GM23338 (cell line): Measurements from ENCODE around the gene HCRTR1. TPM values are rescaled to one million over a fixed set of nuclear protein-coding genes. Genes with fewer than 3 reads are reported as not detected.

Source experiments
- ATAC-seq: fragments of 200-7000 bp; cut with Tn5 transposase; 3 replicates; pipeline ENCODE4 v1.9.1; 2020
- DNase-seq: peaks from one replicate; pipeline ENCODE4 v3.0.0-alpha.2; 2015; ENCODE audit warnings: low spot score
- H2AFZ ChIP-seq: fragments of 200-600 bp; sonication (generic); 2 replicates; pipeline ENCODE4 v1.8.0; 2016; ENCODE audit warnings: antibody characterized with exemption, mild to moderate bottlenecking, moderate library complexity
- H3F3A ChIP-seq: fragments of 200-600 bp; sonication (generic); replicated peaks from 2 replicates; pipeline ENCODE4 v1.8.0; 2017; ENCODE audit warnings: antibody characterized with exemption, mixed run types, low read depth
- H3K27ac ChIP-seq: fragments of 200-600 bp; sonication (generic); 2 replicates; pipeline ENCODE4 v1.6.1; 2016; ENCODE audit warnings: low read depth
- H3K27me3 ChIP-seq: fragments of 200-600 bp; sonication (generic); 2 replicates; pipeline ENCODE4 v1.8.0; 2016; ENCODE audit warnings: mild to moderate bottlenecking, mixed run types, moderate library complexity; ENCODE audit not compliant: insufficient read depth
- H3K36me3 ChIP-seq: fragments of 200-600 bp; sonication (generic); 2 replicates; pipeline ENCODE4 v1.8.0; 2016; ENCODE audit warnings: mild to moderate bottlenecking; ENCODE audit not compliant: insufficient read depth
- H3K4me1 ChIP-seq: fragments of 200-600 bp; sonication (generic); 2 replicates; pipeline ENCODE4 v1.8.0; 2016; ENCODE audit warnings: mild to moderate bottlenecking, moderate library complexity; ENCODE audit not compliant: insufficient read depth
- H3K4me2 ChIP-seq: fragments of 200-600 bp; sonication (generic); 2 replicates; pipeline ENCODE4 v1.7.1; 2017; ENCODE audit warnings: mixed run types
- H3K4me3 ChIP-seq: fragments of 200-600 bp; sonication (generic); 2 replicates; pipeline ENCODE4 v1.6.1; 2016; ENCODE audit warnings: mixed run types
- H3K79me2 ChIP-seq: fragments of 200-600 bp; sonication (generic); replicated peaks from 2 replicates; pipeline ENCODE4 v1.8.0; 2017; ENCODE audit warnings: mild to moderate bottlenecking; ENCODE audit not compliant: insufficient read depth
- H3K9me2 ChIP-seq: fragments of 200-600 bp; sonication (generic); 2 replicates; pipeline ENCODE4 v1.8.0; 2017; ENCODE audit not compliant: insufficient read depth
- H4K20me1 ChIP-seq: fragments of 200-600 bp; sonication (generic); replicated peaks from 2 replicates; pipeline ENCODE4 v1.8.0; 2017; ENCODE audit warnings: mild to moderate bottlenecking; ENCODE audit not compliant: insufficient read depth
- H3K27ac Mint-ChIP-seq: 2 replicates; pipeline ENCODE4 v1.8.0; 2020; ENCODE audit warnings: inconsistent platforms, mild to moderate bottlenecking, moderate library complexity, mixed read lengths
- H3K27me3 Mint-ChIP-seq: 3 replicates; pipeline ENCODE4 v1.8.0; 2022; ENCODE audit warnings: low read depth, mild to moderate bottlenecking, moderate library complexity, mixed read lengths, inconsistent platforms; ENCODE audit not compliant: insufficient read depth, poor library complexity
- H3K36me3 Mint-ChIP-seq: 3 replicates; pipeline ENCODE4 v1.8.0; 2021; ENCODE audit warnings: low read depth, mild to moderate bottlenecking, inconsistent platforms, moderate library complexity, mixed read lengths
- H3K4me1 Mint-ChIP-seq: 3 replicates; pipeline ENCODE4 v1.8.0; 2020; ENCODE audit warnings: mild to moderate bottlenecking, inconsistent platforms, mixed read lengths
- H3K4me3 Mint-ChIP-seq: 3 replicates; pipeline ENCODE4 v1.8.0; 2021; ENCODE audit warnings: moderate library complexity, mild to moderate bottlenecking, inconsistent platforms, mixed read lengths
- H3K9me3 Mint-ChIP-seq: 3 replicates; pipeline ENCODE4 v1.8.0; 2020; ENCODE audit warnings: moderate library complexity, mild to moderate bottlenecking, inconsistent platforms, mixed read lengths
- CREB1 ChIP-seq: fragments of 250-450 bp; sonication (Bioruptor Pico); IDR thresholded peaks from 2 replicates; pipeline ENCODE4 v1.5.0; 2020; ENCODE audit warnings: low read depth, mild to moderate bottlenecking, moderate library complexity
- ETS1 ChIP-seq: IDR thresholded peaks from 2 replicates; pipeline ENCODE4 v1.6.1; 2016; ENCODE audit warnings: antibody characterized with exemption
- EZH2 ChIP-seq: fragments of 200-600 bp; sonication (generic); IDR thresholded peaks from one replicate; pipeline ENCODE4 v1.8.0; 2017; ENCODE audit warnings: antibody characterized with exemption, mild to moderate bottlenecking, low read depth; ENCODE audit not compliant: unreplicated experiment
- EZH2phosphoT487 ChIP-seq: fragments of 200-600 bp; sonication (generic); IDR thresholded peaks from one replicate; pipeline ENCODE4 v1.8.1; 2018; ENCODE audit warnings: antibody characterized with exemption; ENCODE audit not compliant: unreplicated experiment
- POLR2AphosphoS5 ChIP-seq: IDR thresholded peaks from 2 replicates; pipeline ENCODE4 v1.6.1; 2016; ENCODE audit warnings: antibody characterized with exemption, low read depth
- STAT1 ChIP-seq: IDR thresholded peaks from one replicate; pipeline ENCODE4 v1.6.1; 2016; ENCODE audit warnings: antibody characterized with exemption; ENCODE audit not compliant: unreplicated experiment
- ZNF462 ChIP-seq: fragments of 250-450 bp; sonication (Bioruptor Pico); IDR thresholded peaks from 2 replicates; pipeline ENCODE4 v1.5.0; 2020; ENCODE audit warnings: mild to moderate bottlenecking, moderate library complexity
- polyA plus RNA-seq: library from polyadenylated mRNA; unstranded; fragments of >200 nt; fragmentation: Nextera tagmentation; extraction: Ambion mirVana; gene quantifications from 2 replicates; pipeline ENCODE4 v1.2.1, GENCODE V29; 2016
- total RNA-seq: library from RNA; depleted of rRNA; stranded (reverse); fragments of >200 nt; shearing (Covaris generic); gene quantifications from 2 replicates; pipeline ENCODE4 v1.2.3, GENCODE V29; 2014
- TF ChIP-seq, protein P1 (sequence below): IDR thresholded peaks from one replicate; pipeline ENCODE4 v1.6.1; 2018; ENCODE audit warnings: antibody characterized with exemption; ENCODE audit not compliant: unreplicated experiment

The HCRTR1 gene
- total and polyA plus RNA-seq, 2 experiments from 2014 or later = 0.15 to 1.0 TPM

DNA sequence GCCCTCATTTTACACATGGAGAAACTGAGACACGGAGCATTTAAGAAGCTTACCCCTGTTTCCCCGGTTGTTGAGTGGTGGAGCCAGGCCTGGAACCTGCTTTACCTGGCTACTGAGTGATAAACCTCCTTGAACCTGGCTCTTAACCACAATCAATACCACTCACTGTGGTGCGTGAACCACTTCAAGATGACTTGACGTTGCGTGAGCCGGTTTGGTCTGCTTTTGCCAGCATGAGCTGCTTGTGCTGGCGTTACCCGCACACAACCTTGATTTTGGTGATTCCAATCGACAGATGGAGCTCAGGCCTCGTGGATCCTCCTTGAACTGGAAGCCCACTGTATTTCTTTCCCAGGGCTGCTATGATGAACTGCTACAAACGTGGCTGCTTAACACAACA is 47.3 kb upstream of the HCRTR1 start (continued):
- TF ChIP-seq ZNF462 = no peak

DNA sequence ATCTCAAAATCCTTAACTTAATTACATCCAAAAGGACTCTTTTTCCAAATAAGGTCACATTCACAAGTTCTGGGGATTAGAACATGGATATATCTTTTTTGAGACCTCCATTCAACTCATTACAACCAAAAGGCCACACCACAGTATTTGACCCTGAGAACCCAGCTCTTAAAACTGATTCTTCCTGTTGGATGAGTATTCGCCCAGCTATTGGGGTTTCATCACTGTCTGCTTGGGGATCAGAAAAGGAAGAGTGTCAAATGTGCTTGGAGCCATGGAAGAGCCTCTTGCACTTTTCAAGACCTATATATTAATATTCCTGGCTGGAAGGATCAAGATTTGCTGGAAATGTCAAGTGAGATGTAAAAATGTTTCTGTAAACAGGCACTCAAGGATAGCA is 46.6 kb upstream of the HCRTR1 start:
- H3K27me3 Mint-ChIP-seq = peaks cover 4% of the 10 kb centered on the region
- H3K4me2 ChIP-seq = no peak overlapping the region
- no peaks in the 10 kb centered on the region for H3K36me3 Mint-ChIP-seq
- no peak overlapping the region for H2AFZ ChIP-seq
- H3K9me2 ChIP-seq = no peaks in the 10 kb centered on the region
- H3F3A ChIP-seq = no peaks in the 10 kb centered on the region
- H3K4me3 Mint-ChIP-seq = no peak overlapping the region
- no peaks in the 10 kb centered on the region for H3K79me2 ChIP-seq
- no peak for ATAC-seq
- H3K36me3 ChIP-seq = no peaks in the 10 kb centered on the region
- H3K4me1 ChIP-seq = peaks cover 7% of the 10 kb centered on the region
- no peak overlapping the region for H3K4me3 ChIP-seq
- H3K27ac Mint-ChIP-seq = no peak overlapping the region
- no peaks in the 10 kb centered on the region for H4K20me1 ChIP-seq
- DNase-seq = no peak
- H3K9me3 Mint-ChIP-seq = no peaks in the 10 kb centered on the region
- no peaks in the 10 kb centered on the region for H3K27me3 ChIP-seq
- peaks cover 14% of the 10 kb centered on the region for H3K4me1 Mint-ChIP-seq
- no peak overlapping the region for H3K27ac ChIP-seq
- no peak for TF ChIP-seq STAT1
- TF ChIP-seq, protein P1, sequence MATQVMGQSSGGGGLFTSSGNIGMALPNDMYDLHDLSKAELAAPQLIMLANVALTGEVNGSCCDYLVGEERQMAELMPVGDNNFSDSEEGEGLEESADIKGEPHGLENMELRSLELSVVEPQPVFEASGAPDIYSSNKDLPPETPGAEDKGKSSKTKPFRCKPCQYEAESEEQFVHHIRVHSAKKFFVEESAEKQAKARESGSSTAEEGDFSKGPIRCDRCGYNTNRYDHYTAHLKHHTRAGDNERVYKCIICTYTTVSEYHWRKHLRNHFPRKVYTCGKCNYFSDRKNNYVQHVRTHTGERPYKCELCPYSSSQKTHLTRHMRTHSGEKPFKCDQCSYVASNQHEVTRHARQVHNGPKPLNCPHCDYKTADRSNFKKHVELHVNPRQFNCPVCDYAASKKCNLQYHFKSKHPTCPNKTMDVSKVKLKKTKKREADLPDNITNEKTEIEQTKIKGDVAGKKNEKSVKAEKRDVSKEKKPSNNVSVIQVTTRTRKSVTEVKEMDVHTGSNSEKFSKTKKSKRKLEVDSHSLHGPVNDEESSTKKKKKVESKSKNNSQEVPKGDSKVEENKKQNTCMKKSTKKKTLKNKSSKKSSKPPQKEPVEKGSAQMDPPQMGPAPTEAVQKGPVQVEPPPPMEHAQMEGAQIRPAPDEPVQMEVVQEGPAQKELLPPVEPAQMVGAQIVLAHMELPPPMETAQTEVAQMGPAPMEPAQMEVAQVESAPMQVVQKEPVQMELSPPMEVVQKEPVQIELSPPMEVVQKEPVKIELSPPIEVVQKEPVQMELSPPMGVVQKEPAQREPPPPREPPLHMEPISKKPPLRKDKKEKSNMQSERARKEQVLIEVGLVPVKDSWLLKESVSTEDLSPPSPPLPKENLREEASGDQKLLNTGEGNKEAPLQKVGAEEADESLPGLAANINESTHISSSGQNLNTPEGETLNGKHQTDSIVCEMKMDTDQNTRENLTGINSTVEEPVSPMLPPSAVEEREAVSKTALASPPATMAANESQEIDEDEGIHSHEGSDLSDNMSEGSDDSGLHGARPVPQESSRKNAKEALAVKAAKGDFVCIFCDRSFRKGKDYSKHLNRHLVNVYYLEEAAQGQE = no peak
- TF ChIP-seq ETS1 = no peak
- no peak for TF ChIP-seq EZH2phosphoT487
- TF ChIP-seq EZH2 = no peak
- no peak for TF ChIP-seq POLR2AphosphoS5
- TF ChIP-seq CREB1 = no peak
